D721Med (cell line): ENCODE measurements around the gene ATF2.

ENCODE experiments used
- DNase-seq: peaks from one replicate; pipeline ENCODE4 v3.0.0; 2011; ENCODE audit warnings: low spot score; ENCODE audit not compliant: insufficient read length
- FAIRE-seq: peaks from 2 replicates; lab custom pipeline; 2011; peaks lifted over from hg19 to GRCh38; lab: Jason Lieb, UNC
- TF ChIP-seq, protein P1 (sequence below): IDR thresholded peaks from 2 replicates; pipeline ENCODE4 v1.5.1; 2012; ENCODE audit warnings: mild to moderate bottlenecking, control low read depth; ENCODE audit not compliant: insufficient read depth; ENCODE audit errors: missing control alignments

Gene ATF2

DNA sequence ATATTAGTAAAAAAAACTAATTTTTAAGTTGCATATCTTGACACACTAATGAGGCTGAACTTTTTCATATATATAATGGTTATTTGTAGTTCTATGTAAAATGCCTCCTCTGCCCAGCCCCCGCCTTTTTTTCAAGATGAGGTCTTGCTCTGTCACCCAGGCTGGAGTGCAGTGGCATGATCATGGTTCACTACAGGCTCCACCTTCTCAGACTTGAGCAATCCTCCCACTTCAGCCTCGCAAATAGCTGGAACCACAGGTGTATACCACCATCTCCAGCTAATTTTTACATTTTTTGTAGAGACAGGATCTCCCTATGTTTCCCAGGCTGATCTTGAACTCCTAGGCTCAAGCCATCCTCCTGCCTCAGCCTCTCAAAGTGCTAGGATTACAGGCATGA lies 24.3 kb downstream of the ATF2 start:
- FAIRE-seq (no peak), DNase-seq (no peak)
- TF ChIP-seq, protein P1, sequence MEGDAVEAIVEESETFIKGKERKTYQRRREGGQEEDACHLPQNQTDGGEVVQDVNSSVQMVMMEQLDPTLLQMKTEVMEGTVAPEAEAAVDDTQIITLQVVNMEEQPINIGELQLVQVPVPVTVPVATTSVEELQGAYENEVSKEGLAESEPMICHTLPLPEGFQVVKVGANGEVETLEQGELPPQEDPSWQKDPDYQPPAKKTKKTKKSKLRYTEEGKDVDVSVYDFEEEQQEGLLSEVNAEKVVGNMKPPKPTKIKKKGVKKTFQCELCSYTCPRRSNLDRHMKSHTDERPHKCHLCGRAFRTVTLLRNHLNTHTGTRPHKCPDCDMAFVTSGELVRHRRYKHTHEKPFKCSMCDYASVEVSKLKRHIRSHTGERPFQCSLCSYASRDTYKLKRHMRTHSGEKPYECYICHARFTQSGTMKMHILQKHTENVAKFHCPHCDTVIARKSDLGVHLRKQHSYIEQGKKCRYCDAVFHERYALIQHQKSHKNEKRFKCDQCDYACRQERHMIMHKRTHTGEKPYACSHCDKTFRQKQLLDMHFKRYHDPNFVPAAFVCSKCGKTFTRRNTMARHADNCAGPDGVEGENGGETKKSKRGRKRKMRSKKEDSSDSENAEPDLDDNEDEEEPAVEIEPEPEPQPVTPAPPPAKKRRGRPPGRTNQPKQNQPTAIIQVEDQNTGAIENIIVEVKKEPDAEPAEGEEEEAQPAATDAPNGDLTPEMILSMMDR, result no peak

DNA sequence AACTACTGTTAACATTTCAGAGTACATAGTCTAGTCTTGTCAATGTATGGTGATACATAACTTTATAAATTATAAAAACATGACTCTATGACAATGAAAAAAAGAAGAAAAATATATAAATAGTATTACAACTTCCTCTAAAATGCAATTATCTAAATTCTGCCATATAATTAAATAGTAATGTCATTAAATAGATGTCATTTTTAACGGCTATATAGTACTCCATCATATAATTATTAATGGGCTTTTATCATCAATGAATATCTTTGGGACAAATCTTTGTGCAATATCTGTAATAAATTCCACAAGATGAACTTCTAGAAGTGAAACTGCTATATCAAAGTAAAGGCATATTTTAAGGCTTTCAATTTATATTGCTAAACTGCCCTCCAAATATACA lies 24.8 kb downstream of the ATF2 start:
- TF ChIP-seq, protein P1, result no peak
- FAIRE-seq (no peak), DNase-seq (no peak)

DNA sequence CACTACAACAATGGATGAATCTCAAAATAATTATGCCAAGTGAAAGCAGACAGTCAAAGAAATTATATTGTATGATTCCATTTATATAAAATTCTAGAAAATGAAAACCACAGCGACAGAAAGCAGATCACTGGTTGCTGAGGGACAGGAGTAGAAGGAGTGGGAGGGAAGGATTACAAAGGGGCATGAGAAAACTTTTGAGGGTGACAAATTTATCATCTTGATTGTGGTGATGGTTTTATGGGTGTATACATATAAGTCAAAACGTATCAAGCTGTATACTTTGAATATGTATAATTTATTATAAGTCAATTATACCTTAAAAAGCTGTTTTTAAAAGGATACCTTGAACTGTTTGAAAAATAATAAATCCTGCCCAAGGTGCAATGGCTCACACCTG lies 27.7 kb downstream of the ATF2 start:
- TF ChIP-seq, protein P1, result no peak
- DNase-seq, result no peak
- no peak for FAIRE-seq

DNA sequence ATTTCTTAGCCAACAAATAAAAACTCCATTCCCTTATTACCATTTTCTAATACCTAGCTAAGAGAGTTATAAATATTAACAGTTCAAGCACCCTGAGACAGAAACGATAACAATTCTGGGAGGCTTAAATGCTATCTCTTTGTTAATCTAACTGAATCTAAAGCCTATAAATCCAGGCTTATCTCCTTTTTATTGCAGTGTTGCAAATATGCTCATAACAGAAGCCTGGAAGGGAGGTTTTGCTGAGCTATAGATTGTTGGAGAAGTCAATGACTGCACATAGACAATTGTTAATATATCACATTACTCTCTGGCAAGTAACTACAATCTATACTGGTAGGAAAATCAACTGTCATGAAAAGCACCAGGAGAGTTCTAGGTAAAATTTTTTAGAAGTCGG lies 30.2 kb downstream of the ATF2 start:
- TF ChIP-seq, protein P1, result no peak
- DNase-seq (no peak), FAIRE-seq (no peak)

DNA sequence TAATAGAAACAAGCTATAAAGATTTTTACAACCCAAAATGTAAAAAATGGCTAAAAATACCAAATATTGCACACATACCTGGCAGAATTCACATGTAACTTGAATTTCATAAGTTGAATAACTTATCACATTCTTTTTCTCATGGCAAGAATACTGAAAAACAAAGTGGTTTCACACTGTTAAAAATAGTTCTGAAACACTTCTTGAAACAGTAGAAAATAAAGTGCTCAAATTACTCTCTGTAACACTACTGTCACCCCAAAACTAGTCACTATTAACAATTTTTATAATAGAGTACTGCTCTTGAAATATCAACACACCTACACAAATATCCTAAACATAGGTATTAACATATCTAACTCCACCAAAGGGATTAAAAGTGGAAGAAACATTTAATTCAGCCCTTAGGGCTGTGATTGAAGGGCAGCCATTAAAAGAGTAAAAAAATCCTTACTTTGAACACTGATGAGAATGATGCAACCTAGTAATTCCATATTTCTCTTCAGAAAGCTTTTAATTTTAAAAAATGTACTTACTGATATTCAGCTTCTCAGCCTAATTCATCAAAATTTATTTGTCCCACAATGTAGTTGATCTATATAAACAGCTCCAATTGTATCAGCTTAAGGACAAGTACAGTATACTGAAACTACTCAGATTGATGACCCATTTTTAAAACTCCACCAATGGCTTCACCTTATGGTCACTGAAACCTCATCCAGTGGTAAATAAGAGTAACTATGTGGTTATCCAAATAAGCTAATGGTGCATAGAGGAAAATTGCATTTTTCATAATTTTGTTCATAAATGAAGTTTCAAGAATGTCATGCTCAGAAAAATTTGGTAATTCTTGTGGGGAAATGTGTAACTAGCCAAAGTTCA lies 31.4 kb downstream of the ATF2 start:
- no peak for FAIRE-seq
- no peak for DNase-seq
- TF ChIP-seq, protein P1, result no peak

DNA sequence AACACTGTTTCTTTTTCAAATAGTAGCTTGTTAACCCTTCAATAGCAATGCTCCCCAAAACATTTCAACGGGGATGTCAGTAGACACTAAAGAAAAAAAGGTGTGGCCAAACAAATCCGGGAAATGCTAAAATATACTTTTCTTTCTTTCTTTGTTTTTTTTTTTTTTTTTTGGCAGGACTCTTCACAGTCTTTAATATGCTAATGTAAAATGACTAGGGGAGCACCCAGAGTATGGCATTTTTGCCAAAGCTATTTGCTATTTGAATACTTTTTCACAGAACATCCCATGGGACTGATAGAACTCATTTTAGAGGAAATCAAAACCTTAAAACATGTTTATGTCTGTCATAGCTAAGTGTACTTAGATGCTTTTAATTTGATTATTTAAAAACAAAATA lies 32.1 kb downstream of the ATF2 start:
- no peak for FAIRE-seq
- no peak for DNase-seq
- TF ChIP-seq, protein P1, result no peak

DNA sequence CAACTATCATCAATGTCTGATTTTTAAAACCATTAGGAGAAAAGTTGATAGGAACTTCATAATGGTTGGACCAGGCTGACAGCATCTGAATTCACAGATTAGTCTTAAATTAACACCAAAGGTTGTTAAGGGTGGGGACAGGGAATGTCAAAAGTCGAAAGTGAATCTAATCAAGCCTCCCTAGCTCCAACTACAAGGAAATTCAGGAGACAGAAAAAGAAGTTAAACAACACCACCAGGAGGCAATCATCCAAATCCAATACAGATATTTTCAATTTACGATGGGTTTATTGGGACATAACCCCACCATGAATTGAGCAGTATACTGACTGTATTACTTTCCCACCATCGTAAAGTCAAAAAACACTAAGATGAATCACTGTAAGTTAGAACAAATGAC lies 32.8 kb downstream of the ATF2 start:
- TF ChIP-seq, protein P1, result no peak
- FAIRE-seq (no peak), DNase-seq (no peak)
